Transverse colon (tissue), 4 donors: ENCODE results near the gene FGGY. TPM values are rescaled to one million over a fixed set of nuclear protein-coding genes. Genes with fewer than 3 reads are reported as not detected.

Source experiments
- DNase-seq: peaks from one replicate; pipeline ENCODE4 v3.0.0-alpha.2; 2019
- H3K27ac ChIP-seq, 4 donors: fragments of 200-600 bp; sonication (generic); 2 replicates each; pipeline ENCODE4 v1.5.1; 2016 to 2018; ENCODE audit warnings: inconsistent platforms in 4 of 4
- H3K27me3 ChIP-seq: fragments of 200-600 bp; sonication (generic); 2 replicates; pipeline ENCODE4 v1.5.1; 2017; ENCODE audit warnings: inconsistent platforms
- H3K36me3 ChIP-seq, 4 donors: fragments of 200-600 bp; sonication (generic); 2 replicates each; pipeline ENCODE4 v1.5.1; 2017 to 2019; ENCODE audit warnings: inconsistent platforms in 4 of 4
- H3K4me1 ChIP-seq, 4 donors: fragments of 200-600 bp; sonication (generic); 2 replicates each; pipeline ENCODE4 v1.5.1; 2017 to 2020; ENCODE audit warnings: inconsistent platforms in 4 of 4
- H3K4me3 ChIP-seq, 4 donors: fragments of 200-600 bp; sonication (generic); 1 replicate in 1 of 4; 2 replicates in 3 of 4; pipeline versions ENCODE4 v1.5.1 to v1.6.1; 2017 to 2019; ENCODE audit warnings: inconsistent platforms in 4 of 4
- H3K9me3 ChIP-seq, 2 donors: fragments of 200-600 bp; sonication (generic); 2 replicates each; pipeline ENCODE4 v1.5.1; 2017 to 2019; ENCODE audit warnings: inconsistent platforms in 2 of 2
- CTCF ChIP-seq, 5 experiments: fragments of 200-600 bp in 3 of 5; fragments of 450-650 bp in 2 of 5; sonication (generic) in 3 of 5; IDR thresholded peaks; 1 replicate in 2 of 5; 2 replicates in 3 of 5; pipeline ENCODE4 v1.5.1; 2016 to 2017; ENCODE audit warnings: antibody characterized with exemption in 5 of 5, inconsistent platforms in 3 of 5, mild to moderate bottlenecking in 2 of 5, moderate library complexity in 1 of 5
- EP300 ChIP-seq: sonication (generic); formaldehyde crosslinking; IDR thresholded peaks from one replicate; pipeline ENCODE4 v1.6.1; 2017; ENCODE audit warnings: antibody characterized with exemption, low read depth
- POLR2A ChIP-seq: fragments of 450-650 bp; IDR thresholded peaks from one replicate; pipeline ENCODE4 v1.6.1; 2016; ENCODE audit warnings: antibody characterized with exemption, mild to moderate bottlenecking, moderate library complexity
- POLR2AphosphoS5 ChIP-seq, 3 donors: sonication (generic); formaldehyde crosslinking; IDR thresholded peaks; one replicate each; pipeline ENCODE4 v1.6.1; 2016; ENCODE audit warnings: antibody characterized with exemption in 3 of 3
- WGBS, 2 donors: methylation state at CpG; one replicate each; pipeline ENCODE4 v1.1.5; 2018; ENCODE audit warnings: low coverage in 1 of 2; 5-methylcytosine and 5-hydroxymethylcytosine counted together
- in situ Hi-C, 4 donors: fragments of 200-750 bp; cut with MboI; loops; one replicate each; pipeline versions ENCODE4 v1.15.0 to v1.15.1; 2017; ENCODE audit warnings: low sequenced_read_pairs in 3 of 4, low pct_ligation_motif_present in 1 of 4, low pct_unique_long_range_greater_than_20kb in 1 of 4
- intact Hi-C: fragments of 100-400 bp; cut with DNase I; formaldehyde crosslinking; loops from one replicate; pipeline ENCODE4 v1.15.1; 2023; ENCODE audit warnings: low total_unique reads
- total RNA-seq, 4 donors: library from RNA; depleted of rRNA; stranded (reverse); fragments of >200 nt; gene quantifications; one replicate each; pipeline ENCODE4 v1.1.0, GENCODE V29; 2016

The FGGY gene
- total RNA-seq, 4 donors from 2014 or later: 18.2 to 97.7 (median 27.1) TPM

- Histone ChIP-seq H3K36me3 (no peaks in the 10 kb centered on the region), H3K4me3 (no peak overlapping the region), H3K9me3 (peaks cover 17 to 22% of the 10 kb centered on the region in 2 donors), H3K27ac (no peak overlapping the region), H3K27me3 (no peaks in the 10 kb centered on the region), H3K4me1 (no peaks in the 10 kb centered on the region)
- no peak for DNase-seq
- intact Hi-C loops: no loop called here
- TF ChIP-seq CTCF (IDR thresholded peaks at IDR 0.05) (no peak), POLR2AphosphoS5 (IDR thresholded peaks at IDR 0.05) (no peak)
- in situ Hi-C loops: loop anchor here in 1 of 4 donors (25.0 kb wide), 1 partner anchor 518 kb away; the partner anchor contains the start of gene JUN
Measured at GRCh38 chr1:59305188-59305587, 8.3 kb downstream of the FGGY start.

- peaks cover 13 to 19% of the 10 kb centered on the region in 2 donors for H3K9me3 ChIP-seq
- DNase-seq: no peak
- H3K4me3 ChIP-seq: no peak overlapping the region
- H3K4me1 ChIP-seq: no peaks in the 10 kb centered on the region
- TF ChIP-seq POLR2A (no peak), EP300 (no peak), CTCF (IDR thresholded peaks at IDR 0.05) (no peak), POLR2AphosphoS5 (IDR thresholded peaks at IDR 0.05) (no peak)
- H3K27ac ChIP-seq: no peak overlapping the region
- intact Hi-C loops (no loop called here), in situ Hi-C loops (loop anchor here in 1 of 4 donors (25.0 kb wide), 1 partner anchor 520 kb away; the partner anchor contains the start of gene JUN)
- H3K36me3 ChIP-seq: no peaks in the 10 kb centered on the region
- no peaks in the 10 kb centered on the region for H3K27me3 ChIP-seq
Measured at GRCh38 chr1:59307591-59307990, 10.7 kb downstream of the FGGY start.

GRCh38 chr1:59308839-59309238 is 11.9 kb downstream of the FGGY start:
- DNase-seq: no peak
- in situ Hi-C loops: loop anchor here in 1 of 4 donors (25.0 kb wide), 1 partner anchor 522 kb away; the partner anchor contains the start of gene JUN
- no peak overlapping the region for H3K4me3 ChIP-seq
- H3K36me3 ChIP-seq: no peaks in the 10 kb centered on the region
- H3K4me1 ChIP-seq: no peaks in the 10 kb centered on the region
- H3K27me3 ChIP-seq: no peaks in the 10 kb centered on the region
- H3K27ac ChIP-seq: no peak overlapping the region
- intact Hi-C loops: no loop called here
- TF ChIP-seq POLR2AphosphoS5 (IDR thresholded peaks at IDR 0.05): no peak
- TF ChIP-seq CTCF (IDR thresholded peaks at IDR 0.05): no peak
- no peak for TF ChIP-seq POLR2A
- no peak for TF ChIP-seq EP300
- peaks cover 13 to 19% of the 10 kb centered on the region in 2 donors for H3K9me3 ChIP-seq

- TF ChIP-seq POLR2AphosphoS5 (IDR thresholded peaks at IDR 0.05) (no peak), POLR2A (no peak), CTCF (IDR thresholded peaks at IDR 0.05) (no peak), EP300 (no peak)
- intact Hi-C loops (no loop called here), in situ Hi-C loops (loop anchor here in 1 of 4 donors (25.0 kb wide), 1 partner anchor 522 kb away; the partner anchor contains the start of gene JUN)
- Histone ChIP-seq H3K9me3 (peaks cover 13 to 16% of the 10 kb centered on the region in 2 donors), H3K4me1 (no peaks in the 10 kb centered on the region), H3K36me3 (no peaks in the 10 kb centered on the region), H3K4me3 (no peak overlapping the region), H3K27ac (no peak overlapping the region), H3K27me3 (no peaks in the 10 kb centered on the region)
- WGBS, 2 donors: 96 to 100% methylated on average over 1 to 5 of the region's 5 CpGs
- no peak for DNase-seq
Measured at GRCh38 chr1:59309392-59309791, 12.5 kb downstream of the FGGY start.
